Endothelial cell of umbilical vein (primary cell): Measurements from ENCODE around the gene TBX1.

ENCODE experiments used
- CTCF ChIP-seq, 2 donors: IDR thresholded peaks; 1 replicate in 1 of 2; 2 replicates in 1 of 2; pipeline ENCODE4 v1.5.1; 2011; ENCODE audit warnings: low read length in 2 of 2, mild to moderate bottlenecking in 2 of 2, moderate library complexity in 2 of 2, control low read depth in 1 of 2, inconsistent platforms in 1 of 2, low read depth in 1 of 2; ENCODE audit not compliant: insufficient read depth in 1 of 2; ENCODE audit errors: extremely low read depth in 1 of 2
- EZH2 ChIP-seq: IDR thresholded peaks from 2 replicates; pipeline ENCODE4 v1.6.1; 2012; ENCODE audit warnings: borderline replicate concordance, low read depth, mild to moderate bottlenecking, moderate library complexity, low read length, inconsistent platforms; ENCODE audit not compliant: severe bottlenecking
- FOS ChIP-seq: IDR thresholded peaks from 2 replicates; pipeline ENCODE4 v1.6.1; 2011; ENCODE audit warnings: mild to moderate bottlenecking, low read length, moderate library complexity, borderline replicate concordance; ENCODE audit not compliant: insufficient read depth
- GATA2 ChIP-seq: IDR thresholded peaks from 2 replicates; pipeline ENCODE4 v1.7.0; 2011; ENCODE audit warnings: low read depth, mild to moderate bottlenecking, moderate library complexity, mixed read lengths, low read length; ENCODE audit not compliant: insufficient read length, insufficient read depth
- JUN ChIP-seq: IDR thresholded peaks from 2 replicates; pipeline ENCODE4 v1.6.1; 2011; ENCODE audit warnings: borderline replicate concordance, low read depth; ENCODE audit not compliant: insufficient read length, insufficient read depth
- MAX ChIP-seq: IDR thresholded peaks from 2 replicates; pipeline ENCODE4 v1.6.1; 2011; ENCODE audit not compliant: insufficient read depth, insufficient read length
- MYC ChIP-seq: IDR thresholded peaks from one replicate; pipeline ENCODE4 v1.6.1; 2011; ENCODE audit warnings: mild to moderate bottlenecking, low read depth, low read length
- POLR2A ChIP-seq: IDR thresholded peaks from 2 replicates; pipeline ENCODE4 v1.6.1; 2012; ENCODE audit warnings: low read depth, mild to moderate bottlenecking, control low read depth, low read length
- POLR2AphosphoS5 ChIP-seq: IDR thresholded peaks from 2 replicates; pipeline ENCODE4 v1.6.1; 2012; ENCODE audit warnings: low read depth, mild to moderate bottlenecking, control low read depth, low read length, moderate library complexity; ENCODE audit not compliant: insufficient read depth

GRCh38 chr22:19740586-19740985 is 20.0 kb upstream of the TBX1 start:
- TF ChIP-seq EZH2, result no peak
- no peak for TF ChIP-seq POLR2AphosphoS5
- TF ChIP-seq POLR2A, result no peak
- TF ChIP-seq CTCF (IDR thresholded peaks at IDR 0.05; ENCODE audit: extremely low read depth in 1 of 2, insufficient read depth in 1 of 2, low read depth in 1 of 2, low read length in 2 of 2), result no peak
- TF ChIP-seq JUN, result no peak
- no peak for TF ChIP-seq GATA2
- TF ChIP-seq MAX, result no peak
- TF ChIP-seq FOS, result no peak
- TF ChIP-seq MYC, result no peak
